Stimulated activated CD8-positive, alpha-beta memory T cell treated with anti-CD3 and anti-CD28 coated beads, Interleukin-7, amount 100 ng/mL, for 48 hours (primary cell): ENCODE measurements around the gene HDAC4.
A peak's percentile ranks its signal among the peaks of the same experiment; 100 is the strongest.

Experiments used
- DNase-seq, 2 donors: peaks; one replicate each; pipeline ENCODE4 v3.0.0-alpha.2; 2020; ENCODE audit warnings: low read depth in 1 of 2; ENCODE audit errors: extremely low read depth in 1 of 2

The HDAC4 gene

GRCh38 chr2:239385096-239386000, 15.5 kb downstream of the HDAC4 start:
- DNase-seq = no peak

GRCh38 chr2:239383759-239384156, 17.1 kb downstream of the HDAC4 start:
- no peak for DNase-seq

- no peak for DNase-seq
Measured at GRCh38 chr2:239383036-239383758, 17.6 kb downstream of the HDAC4 start.

GRCh38 chr2:239382384-239382880, 18.4 kb downstream of the HDAC4 start:
- no peak for DNase-seq

- peak in 1 of 2 donors; percentile 29 for DNase-seq
Measured at GRCh38 chr2:239381709-239382134, 19.1 kb downstream of the HDAC4 start.

GRCh38 chr2:239380831-239381708, 19.8 kb downstream of the HDAC4 start:
- peak in 1 of 2 donors; percentile 56 for DNase-seq

- DNase-seq = no peak
Measured at GRCh38 chr2:239379641-239380170, 21.1 kb downstream of the HDAC4 start.

- no peak for DNase-seq
Measured at GRCh38 chr2:239378918-239379640, 21.7 kb downstream of the HDAC4 start.

- DNase-seq = no peak
Measured at GRCh38 chr2:239378021-239378917, 22.6 kb downstream of the HDAC4 start.

- DNase-seq = no peak
Measured at GRCh38 chr2:239377591-239377990, 23.2 kb downstream of the HDAC4 start.

GRCh38 chr2:239376942-239377531, 23.8 kb downstream of the HDAC4 start:
- DNase-seq = no peak

- no peak for DNase-seq
Measured at GRCh38 chr2:239376351-239376750, 24.5 kb downstream of the HDAC4 start.

GRCh38 chr2:239375278-239376061, 25.4 kb downstream of the HDAC4 start:
- DNase-seq = no peak

GRCh38 chr2:239374896-239375277, 25.9 kb downstream of the HDAC4 start:
- DNase-seq = no peak

- DNase-seq = no peak
Measured at GRCh38 chr2:239372835-239373234, 28.0 kb downstream of the HDAC4 start.

GRCh38 chr2:239371726-239372686, 28.8 kb downstream of the HDAC4 start:
- DNase-seq = no peak
